Panc1 (cell line): ENCODE measurements around the gene AGRN.

ENCODE experiments used
- POLR2AphosphoS5 ChIP-seq: IDR thresholded peaks from 2 replicates; pipeline ENCODE4 v1.6.1; 2012; ENCODE audit warnings: mild to moderate bottlenecking, low read depth, low read length, moderate library complexity
- TF ChIP-seq, protein P1 (sequence below): fragments of 450-650 bp; IDR thresholded peaks from 2 replicates; pipeline ENCODE4 v1.5.1; 2017; ENCODE audit warnings: mild to moderate bottlenecking
- TF ChIP-seq, protein P2 (sequence below), 2 experiments: IDR thresholded peaks; 2 replicates each; pipeline ENCODE4 v1.6.1; 2011 to 2012; ENCODE audit warnings: low read depth in 2 of 2, control low read depth in 1 of 2, low read length in 1 of 2, mild to moderate bottlenecking in 1 of 2, moderate library complexity in 1 of 2; ENCODE audit not compliant: insufficient read depth in 1 of 2

DNA sequence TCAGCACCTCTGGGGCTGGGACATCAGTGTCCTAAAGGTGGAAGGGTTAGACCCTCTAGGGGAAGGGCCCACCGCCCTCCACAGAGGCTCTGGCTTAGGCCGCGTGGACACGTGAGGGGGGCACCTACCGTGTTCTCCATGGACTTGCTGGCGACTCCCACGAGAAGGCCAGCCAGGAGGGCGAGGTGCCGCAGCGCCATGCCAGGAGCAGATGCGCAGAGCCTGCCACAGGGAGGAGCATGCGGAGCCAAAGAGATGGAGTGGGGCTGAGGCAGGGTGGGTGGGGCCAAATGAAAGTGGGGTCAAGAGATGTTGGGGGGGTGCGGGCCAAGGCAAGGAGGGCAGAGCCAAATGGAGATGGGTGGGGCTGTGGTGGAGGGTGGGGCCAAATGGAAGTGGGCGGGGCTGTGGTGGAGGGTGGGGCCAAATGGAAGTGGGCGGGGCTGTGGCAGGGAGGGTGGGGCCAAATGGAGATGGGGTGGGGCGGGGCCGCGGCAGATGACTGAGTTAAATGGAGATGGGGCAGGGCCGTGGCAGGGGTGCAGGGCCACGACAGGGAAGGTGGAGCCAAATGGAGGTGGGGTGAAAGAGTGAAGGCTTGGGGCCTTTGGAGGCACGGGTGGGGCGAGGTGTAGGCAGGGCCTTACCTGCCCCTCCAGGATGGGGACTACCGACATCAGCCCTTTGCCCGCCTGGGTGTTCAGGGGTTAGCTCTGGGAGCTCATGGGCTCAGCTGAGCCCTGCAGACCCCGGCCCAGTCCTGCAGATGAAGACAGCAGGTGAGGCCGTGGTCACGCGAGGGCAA lies 71.6 kb downstream of the AGRN start:
- TF ChIP-seq, protein P1, sequence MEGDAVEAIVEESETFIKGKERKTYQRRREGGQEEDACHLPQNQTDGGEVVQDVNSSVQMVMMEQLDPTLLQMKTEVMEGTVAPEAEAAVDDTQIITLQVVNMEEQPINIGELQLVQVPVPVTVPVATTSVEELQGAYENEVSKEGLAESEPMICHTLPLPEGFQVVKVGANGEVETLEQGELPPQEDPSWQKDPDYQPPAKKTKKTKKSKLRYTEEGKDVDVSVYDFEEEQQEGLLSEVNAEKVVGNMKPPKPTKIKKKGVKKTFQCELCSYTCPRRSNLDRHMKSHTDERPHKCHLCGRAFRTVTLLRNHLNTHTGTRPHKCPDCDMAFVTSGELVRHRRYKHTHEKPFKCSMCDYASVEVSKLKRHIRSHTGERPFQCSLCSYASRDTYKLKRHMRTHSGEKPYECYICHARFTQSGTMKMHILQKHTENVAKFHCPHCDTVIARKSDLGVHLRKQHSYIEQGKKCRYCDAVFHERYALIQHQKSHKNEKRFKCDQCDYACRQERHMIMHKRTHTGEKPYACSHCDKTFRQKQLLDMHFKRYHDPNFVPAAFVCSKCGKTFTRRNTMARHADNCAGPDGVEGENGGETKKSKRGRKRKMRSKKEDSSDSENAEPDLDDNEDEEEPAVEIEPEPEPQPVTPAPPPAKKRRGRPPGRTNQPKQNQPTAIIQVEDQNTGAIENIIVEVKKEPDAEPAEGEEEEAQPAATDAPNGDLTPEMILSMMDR = no peak
- TF ChIP-seq POLR2AphosphoS5 = no peak
- TF ChIP-seq, protein P2, sequence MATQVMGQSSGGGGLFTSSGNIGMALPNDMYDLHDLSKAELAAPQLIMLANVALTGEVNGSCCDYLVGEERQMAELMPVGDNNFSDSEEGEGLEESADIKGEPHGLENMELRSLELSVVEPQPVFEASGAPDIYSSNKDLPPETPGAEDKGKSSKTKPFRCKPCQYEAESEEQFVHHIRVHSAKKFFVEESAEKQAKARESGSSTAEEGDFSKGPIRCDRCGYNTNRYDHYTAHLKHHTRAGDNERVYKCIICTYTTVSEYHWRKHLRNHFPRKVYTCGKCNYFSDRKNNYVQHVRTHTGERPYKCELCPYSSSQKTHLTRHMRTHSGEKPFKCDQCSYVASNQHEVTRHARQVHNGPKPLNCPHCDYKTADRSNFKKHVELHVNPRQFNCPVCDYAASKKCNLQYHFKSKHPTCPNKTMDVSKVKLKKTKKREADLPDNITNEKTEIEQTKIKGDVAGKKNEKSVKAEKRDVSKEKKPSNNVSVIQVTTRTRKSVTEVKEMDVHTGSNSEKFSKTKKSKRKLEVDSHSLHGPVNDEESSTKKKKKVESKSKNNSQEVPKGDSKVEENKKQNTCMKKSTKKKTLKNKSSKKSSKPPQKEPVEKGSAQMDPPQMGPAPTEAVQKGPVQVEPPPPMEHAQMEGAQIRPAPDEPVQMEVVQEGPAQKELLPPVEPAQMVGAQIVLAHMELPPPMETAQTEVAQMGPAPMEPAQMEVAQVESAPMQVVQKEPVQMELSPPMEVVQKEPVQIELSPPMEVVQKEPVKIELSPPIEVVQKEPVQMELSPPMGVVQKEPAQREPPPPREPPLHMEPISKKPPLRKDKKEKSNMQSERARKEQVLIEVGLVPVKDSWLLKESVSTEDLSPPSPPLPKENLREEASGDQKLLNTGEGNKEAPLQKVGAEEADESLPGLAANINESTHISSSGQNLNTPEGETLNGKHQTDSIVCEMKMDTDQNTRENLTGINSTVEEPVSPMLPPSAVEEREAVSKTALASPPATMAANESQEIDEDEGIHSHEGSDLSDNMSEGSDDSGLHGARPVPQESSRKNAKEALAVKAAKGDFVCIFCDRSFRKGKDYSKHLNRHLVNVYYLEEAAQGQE (IDR thresholded peaks at IDR 0.05; ENCODE audit: insufficient read depth in 1 of 2, low read depth in 2 of 2, low read length in 1 of 2) = no peak
